ENCODE results near the gene NRP2. TPM values are rescaled to one million over a fixed set of nuclear protein-coding genes. Genes with fewer than 3 reads are reported as not detected.

Gene NRP2
- total RNA-seq, 1 experiment from 2014 or later = 5.4 TPM

GRCh38 chr2:205687641-205687956, 5.3 kb downstream of the NRP2 start:
- DNase-seq (ENCODE audit: low spot score) = no peak

DNA sequence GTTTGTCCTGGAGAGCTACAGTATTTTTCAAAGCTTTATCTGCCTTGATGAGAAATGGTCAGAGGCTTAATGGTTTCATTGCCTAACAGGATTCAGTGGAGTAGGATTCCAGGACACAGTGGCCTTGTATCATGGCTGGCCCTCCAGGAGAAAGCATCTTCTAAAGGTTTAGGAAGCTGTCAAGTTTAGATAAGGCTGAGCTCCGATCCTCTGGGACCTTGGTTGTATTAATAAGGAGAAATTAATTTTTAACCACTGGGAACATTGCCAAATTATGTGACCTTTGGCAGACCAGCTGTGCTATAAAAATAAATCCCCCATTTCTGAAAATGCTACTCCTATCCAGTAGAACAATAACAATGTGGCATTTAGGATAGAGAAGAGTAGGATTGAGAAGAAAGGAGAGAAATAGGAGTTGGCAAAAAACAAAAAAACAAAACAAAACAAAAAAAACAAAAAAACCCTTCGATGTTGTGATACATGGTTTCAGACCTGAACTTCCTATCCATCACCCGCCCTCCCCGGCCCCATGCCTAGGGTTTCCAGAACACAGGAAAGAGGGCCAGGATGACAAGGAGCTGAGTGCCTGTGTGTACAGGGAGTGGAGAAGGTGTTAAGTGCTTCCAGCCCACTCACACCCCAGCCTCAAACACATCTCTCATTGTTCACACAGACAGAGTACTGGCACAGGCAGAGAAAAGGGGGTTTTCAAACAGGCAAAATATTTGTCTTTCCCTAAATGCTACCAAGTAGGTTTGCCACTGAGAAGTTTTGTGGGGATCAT, 6.3 kb downstream of the NRP2 start:
- DNase-seq (ENCODE audit: low spot score) = no peak

DNA sequence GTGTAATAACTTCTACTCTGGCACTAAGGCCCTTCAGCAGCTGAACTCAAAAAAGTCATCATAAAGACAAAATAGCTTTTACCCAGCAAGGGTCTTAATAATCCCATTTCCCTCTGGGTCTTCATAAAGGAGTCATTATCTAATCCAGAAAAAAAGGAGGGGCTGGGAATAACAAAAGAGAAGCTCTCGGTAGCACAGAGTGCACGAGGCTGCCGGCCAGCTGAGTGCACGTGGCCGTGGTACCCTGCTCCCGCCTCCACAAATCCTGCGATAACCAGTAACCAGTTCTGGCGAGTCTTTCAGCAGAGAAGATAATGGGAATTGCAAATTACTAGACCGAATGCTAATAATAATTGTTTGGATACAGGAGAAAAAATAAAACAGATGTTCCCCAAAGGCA, 7.5 kb downstream of the NRP2 start:
- no peak for DNase-seq (ENCODE audit: low spot score)

GRCh38 chr2:205692104-205692503, 9.8 kb downstream of the NRP2 start:
- peak; percentile 75 for DNase-seq (ENCODE audit: low spot score)

- no peak for DNase-seq (ENCODE audit: low spot score)
Measured at GRCh38 chr2:205694256-205694655, 12.0 kb downstream of the NRP2 start.

DNA sequence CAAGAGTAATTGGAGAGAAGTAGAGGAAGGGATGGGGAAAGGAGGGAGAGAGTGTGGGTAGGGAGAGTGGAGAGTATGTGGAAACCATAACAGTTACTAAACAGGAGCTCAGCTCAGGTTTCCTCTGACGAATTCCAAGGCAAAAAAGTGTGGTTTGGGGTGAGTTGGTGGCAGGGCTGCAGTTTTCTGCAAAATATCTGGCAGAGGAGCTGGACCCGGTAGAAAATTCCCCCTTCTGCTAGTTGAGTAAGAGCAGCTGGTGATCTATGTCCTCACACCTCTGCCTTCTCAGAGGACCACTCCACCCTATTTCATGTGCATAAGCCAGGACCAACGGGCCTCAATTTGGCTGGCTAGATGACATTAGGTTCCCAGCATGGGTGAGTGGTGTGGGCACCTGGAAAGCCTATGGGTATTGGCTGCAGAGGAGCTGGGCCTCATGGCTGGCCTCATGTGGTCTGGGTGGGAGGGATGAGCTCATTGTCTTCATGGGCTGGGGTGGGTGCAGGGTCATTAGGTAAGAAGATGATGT, 13.2 kb downstream of the NRP2 start:
- DNase-seq (ENCODE audit: low spot score) = no peak

- DNase-seq (ENCODE audit: low spot score) = no peak
Measured at GRCh38 chr2:205696331-205696926, 14.1 kb downstream of the NRP2 start.

GRCh38 chr2:205696927-205697441, 14.7 kb downstream of the NRP2 start:
- DNase-seq (ENCODE audit: low spot score) = no peak

DNA sequence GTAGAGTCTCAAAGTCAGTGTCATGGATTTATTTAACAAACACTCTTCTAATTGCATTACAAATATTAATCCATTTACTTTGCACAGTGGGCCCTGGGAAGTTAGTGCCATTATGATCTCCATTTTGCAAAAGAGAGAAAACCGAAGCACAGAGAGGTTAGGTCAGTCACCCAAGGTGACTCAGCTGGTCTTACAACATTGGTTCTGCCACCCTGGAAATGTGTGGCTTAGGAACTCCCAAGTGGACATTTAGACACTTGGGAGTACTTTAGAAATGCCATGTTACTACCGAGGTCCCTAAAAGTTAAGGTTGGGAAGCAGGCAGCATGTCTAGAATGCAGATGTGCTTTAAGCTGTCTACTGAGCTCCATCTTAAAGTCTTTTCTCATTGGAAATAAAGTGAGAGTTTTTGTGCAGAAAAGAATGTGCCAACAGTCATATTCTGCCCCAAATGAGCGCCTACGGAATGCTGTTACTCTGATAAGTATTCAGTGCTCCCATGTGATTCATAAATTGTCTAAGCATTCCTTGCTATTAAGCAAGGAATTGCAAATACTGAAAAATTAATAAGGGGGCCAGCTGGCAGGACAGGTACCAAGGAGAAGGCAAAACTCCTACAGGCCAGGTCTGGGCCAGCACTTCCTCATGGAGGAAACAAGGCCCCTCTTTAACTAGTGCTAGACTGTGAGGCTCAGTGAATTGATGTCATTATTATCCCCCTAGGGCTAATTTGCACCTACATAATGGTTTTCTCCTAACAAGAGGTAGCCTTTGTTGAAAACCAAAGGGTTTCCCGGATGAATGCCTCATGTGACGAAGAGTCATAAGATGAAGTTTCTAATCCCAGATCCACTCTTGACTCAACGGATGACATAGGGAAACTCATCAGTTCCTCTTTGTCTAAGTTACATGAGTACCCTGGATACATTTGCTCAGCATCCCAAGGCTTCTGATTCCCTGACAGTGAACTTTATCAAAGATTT, 16.3 kb downstream of the NRP2 start:
- DNase-seq (ENCODE audit: low spot score) = no peak

DNA sequence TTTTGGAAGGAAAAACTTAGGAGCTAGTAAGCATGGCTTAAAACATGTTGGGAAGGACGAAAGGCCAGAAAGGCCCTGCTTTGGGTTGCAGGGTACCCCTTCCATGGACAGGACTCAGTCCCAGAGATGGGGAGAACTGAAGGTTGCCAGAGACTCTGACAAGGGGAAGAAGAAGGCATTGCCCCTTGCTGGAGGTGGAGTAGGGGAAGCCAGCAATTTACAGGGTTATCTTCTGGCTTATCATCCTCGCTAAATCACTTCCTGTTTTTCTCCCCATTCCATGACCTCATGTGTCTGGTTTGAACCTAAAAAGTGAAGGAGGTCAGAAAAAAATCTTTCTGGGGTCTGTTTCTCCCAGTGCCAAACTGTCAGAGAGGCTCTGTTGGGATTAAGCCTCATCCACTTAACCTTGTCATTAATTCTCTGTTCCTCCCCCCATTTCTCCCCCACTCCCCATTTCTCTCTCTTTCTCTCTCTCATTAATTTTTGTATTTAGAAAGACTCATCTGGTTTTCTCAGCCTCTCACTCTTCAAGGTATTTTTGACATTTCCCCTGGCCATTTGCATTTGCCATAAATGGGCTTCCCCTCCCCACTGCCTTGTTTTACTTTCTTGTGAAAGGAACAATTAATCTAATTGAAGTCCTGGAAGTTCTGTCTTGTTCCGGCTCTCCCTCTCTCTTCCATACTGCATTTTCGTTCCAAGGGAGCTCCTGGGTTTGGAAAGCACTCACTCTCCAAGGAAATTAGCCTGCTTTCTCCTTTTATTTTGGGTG, 17.4 kb downstream of the NRP2 start:
- no peak for DNase-seq (ENCODE audit: low spot score)

GRCh38 chr2:205700331-205701132, 18.2 kb downstream of the NRP2 start:
- peak; percentile 93 for DNase-seq (ENCODE audit: low spot score)

GRCh38 chr2:205701509-205701908, 19.2 kb downstream of the NRP2 start:
- no peak for DNase-seq (ENCODE audit: low spot score)

- DNase-seq (ENCODE audit: low spot score) = no peak
Measured at GRCh38 chr2:205702576-205702975, 20.3 kb downstream of the NRP2 start.

GRCh38 chr2:205703471-205704126, 21.3 kb downstream of the NRP2 start:
- no peak for DNase-seq (ENCODE audit: low spot score)

GRCh38 chr2:205704127-205704741, 21.9 kb downstream of the NRP2 start:
- no peak for DNase-seq (ENCODE audit: low spot score)

DNA sequence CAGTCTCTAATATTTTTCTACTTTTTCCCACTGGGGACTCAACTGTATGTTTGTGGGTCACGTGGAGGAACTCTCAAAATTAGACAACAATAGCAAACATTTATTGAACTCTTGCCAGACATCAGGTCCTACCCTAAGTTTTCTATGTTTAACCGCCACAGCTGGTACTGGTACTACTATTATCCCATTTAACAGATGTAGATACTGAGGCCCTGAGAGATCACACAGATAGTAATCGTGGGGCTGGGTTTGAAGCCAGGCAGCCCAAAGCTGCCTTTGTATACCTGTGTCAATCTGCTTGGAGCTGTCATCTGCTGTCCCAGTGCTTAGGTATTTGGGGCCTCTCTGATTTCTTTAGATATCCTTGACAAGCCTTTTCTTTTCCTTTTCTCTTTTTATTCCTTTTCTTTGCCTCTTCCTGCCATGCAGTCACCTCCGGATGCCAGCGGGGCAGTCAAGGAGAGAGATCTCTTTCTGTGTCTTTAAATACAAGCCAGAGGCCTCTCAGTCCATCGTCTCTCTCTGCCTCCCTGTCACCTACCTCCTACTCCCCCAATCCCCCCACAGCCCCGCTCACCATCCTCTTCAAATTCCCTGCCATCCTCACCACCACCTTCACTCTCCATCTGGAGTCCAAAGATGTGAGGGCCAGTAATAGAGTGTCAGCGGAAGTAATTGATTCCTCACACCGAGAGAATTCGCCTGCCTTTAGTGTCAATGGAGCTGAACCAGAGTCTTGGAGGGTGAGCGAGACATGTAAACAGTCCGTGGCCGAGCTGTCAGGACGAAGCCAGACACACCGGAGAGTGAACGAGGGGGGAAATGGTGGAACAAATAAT, 23.4 kb downstream of the NRP2 start:
- DNase-seq (ENCODE audit: low spot score) = no peak

DNA sequence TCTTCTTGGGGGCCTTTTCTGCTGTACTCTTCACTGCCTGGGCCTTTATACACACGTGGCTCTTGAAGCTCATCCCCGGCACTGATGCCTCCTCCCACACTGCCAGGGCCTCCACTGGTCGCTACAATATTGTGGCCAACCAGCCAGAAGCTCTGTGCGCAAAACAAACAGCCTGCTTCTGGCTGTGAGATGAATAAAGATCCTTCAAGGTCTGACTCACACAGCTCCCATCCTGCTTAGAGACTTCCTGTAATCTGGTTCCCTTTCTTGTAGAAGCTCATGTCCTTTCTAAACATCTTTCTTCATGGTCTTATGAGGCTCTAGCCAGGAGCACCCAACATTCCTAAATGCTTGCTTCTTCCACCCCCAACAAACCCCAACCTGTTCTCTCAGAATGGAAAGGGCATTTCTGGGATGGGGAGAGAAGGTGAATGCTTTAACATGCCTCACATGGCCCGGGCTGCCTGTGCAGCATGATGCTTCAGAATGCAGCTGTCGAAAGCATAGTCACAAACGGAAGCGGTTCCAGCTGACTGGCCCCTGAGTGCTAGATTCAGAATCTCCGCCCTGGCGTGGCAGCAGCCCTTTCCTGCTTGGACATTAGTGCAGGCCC, 24.6 kb downstream of the NRP2 start:
- peak; percentile 87 for DNase-seq (ENCODE audit: low spot score)

- DNase-seq (ENCODE audit: low spot score) = no peak
Measured at GRCh38 chr2:205708231-205708631, 25.9 kb downstream of the NRP2 start.
